Trophoblast cell (in vitro differentiated cells and primary cell): ENCODE measurements around the gene NFIB.

Experiments
- DNase-seq, 2 donors: peaks; one replicate each; pipeline ENCODE4 v3.0.0-alpha.2; 2016
- H2AFZ ChIP-seq: 2 replicates; pipeline ENCODE4 v1.6.1; 2013; ENCODE audit warnings: low read length, moderate library complexity, mild to moderate bottlenecking; ENCODE audit not compliant: insufficient read depth, poor library complexity
- H2AK5ac ChIP-seq: 2 replicates; pipeline ENCODE4 v1.6.1; 2013; ENCODE audit warnings: mild to moderate bottlenecking, low read length
- H2BK120ac ChIP-seq: 2 replicates; pipeline ENCODE4 v1.6.1; 2013; ENCODE audit warnings: low read length, mild to moderate bottlenecking, moderate library complexity; ENCODE audit not compliant: insufficient read depth, poor library complexity
- H2BK12ac ChIP-seq: 2 replicates; pipeline ENCODE4 v1.6.1; 2013; ENCODE audit warnings: mild to moderate bottlenecking, low read length, moderate library complexity
- H2BK5ac ChIP-seq: 2 replicates; pipeline ENCODE4 v1.6.1; 2013; ENCODE audit warnings: low read length, low read depth, moderate library complexity, mild to moderate bottlenecking; ENCODE audit not compliant: poor library complexity
- H3K14ac ChIP-seq: 2 replicates; pipeline ENCODE4 v1.6.1; 2013; ENCODE audit warnings: mild to moderate bottlenecking, low read length
- H3K18ac ChIP-seq: 2 replicates; pipeline ENCODE4 v1.6.1; 2013; ENCODE audit warnings: mild to moderate bottlenecking, low read length
- H3K23ac ChIP-seq: 2 replicates; pipeline ENCODE4 v1.6.1; 2013; ENCODE audit warnings: low read length
- H3K27ac ChIP-seq: 2 replicates; pipeline ENCODE4 v1.5.1; 2013; ENCODE audit warnings: low read depth, mild to moderate bottlenecking, inconsistent platforms, low read length, moderate library complexity
- H3K27me3 ChIP-seq: 2 replicates; pipeline ENCODE4 v1.6.1; 2013; ENCODE audit warnings: inconsistent platforms, mild to moderate bottlenecking, low read length, moderate library complexity; ENCODE audit not compliant: insufficient read depth
- H3K36me3 ChIP-seq, 2 experiments: 1 replicate in 1 of 2; 2 replicates in 1 of 2; pipeline ENCODE4 v1.6.1; 2013; ENCODE audit warnings: low read length in 2 of 2, mild to moderate bottlenecking in 2 of 2, moderate library complexity in 1 of 2; ENCODE audit not compliant: insufficient read depth in 2 of 2, control insufficient read depth in 1 of 2
- H3K4ac ChIP-seq: 2 replicates; pipeline ENCODE4 v1.6.1; 2013; ENCODE audit warnings: low read depth, mild to moderate bottlenecking, low read length, moderate library complexity
- H3K4me1 ChIP-seq, 2 experiments: 1 replicate in 1 of 2; 2 replicates in 1 of 2; pipeline ENCODE4 v1.6.1; 2013; ENCODE audit warnings: low read length in 2 of 2, mild to moderate bottlenecking in 2 of 2, moderate library complexity in 1 of 2; ENCODE audit not compliant: insufficient read depth in 2 of 2, control insufficient read depth in 1 of 2
- H3K4me2 ChIP-seq: 2 replicates; pipeline ENCODE4 v1.6.1; 2013; ENCODE audit warnings: inconsistent platforms, mild to moderate bottlenecking, low read length, moderate library complexity
- H3K4me3 ChIP-seq: 2 replicates; pipeline ENCODE4 v1.5.1; 2013; ENCODE audit warnings: mild to moderate bottlenecking, low read depth, low read length, inconsistent platforms
- H3K79me1 ChIP-seq: one replicate; pipeline ENCODE4 v1.6.1; 2013; ENCODE audit warnings: low read length
- H3K79me2 ChIP-seq: 2 replicates; pipeline ENCODE4 v1.6.1; 2013; ENCODE audit warnings: low read length, mild to moderate bottlenecking; ENCODE audit not compliant: control insufficient read depth, insufficient read depth, poor library complexity
- H3K9ac ChIP-seq: 2 replicates; pipeline ENCODE4 v1.6.1; 2013; ENCODE audit warnings: mild to moderate bottlenecking, low read length
- H3K9me3 ChIP-seq: 2 replicates; pipeline ENCODE4 v1.6.1; 2013; ENCODE audit warnings: low read depth, mild to moderate bottlenecking, control low read depth, inconsistent platforms, low read length; ENCODE audit not compliant: insufficient read depth
- H4K12ac ChIP-seq: 2 replicates; pipeline ENCODE4 v1.6.1; 2013; ENCODE audit warnings: low read depth, mild to moderate bottlenecking, low read length, moderate library complexity
- H4K8ac ChIP-seq: 2 replicates; pipeline ENCODE4 v1.6.1; 2013; ENCODE audit warnings: low read depth, mild to moderate bottlenecking, low read length, moderate library complexity
- H4K91ac ChIP-seq: one replicate; pipeline ENCODE4 v1.6.1; 2013; ENCODE audit warnings: low read depth, mild to moderate bottlenecking, low read length, moderate library complexity
- WGBS: extraction: QIAGEN DNeasy Blood & Tissue Kit; methylation state at CpG from one replicate; pipeline ENCODE4 v1.1.7; 2013; ENCODE audit warnings: missing lambda C conversion rate; ENCODE audit not compliant: insufficient read length, insufficient coverage; ENCODE audit errors: extremely low coverage; 5-methylcytosine and 5-hydroxymethylcytosine counted together

The NFIB gene

GRCh38 chr9:14314929-14315874 lies 1.3 kb upstream of the NFIB start:
- Histone ChIP-seq H3K4me3 (peak overlapping the region; percentile 76), H2AFZ (peak overlapping the region; percentile 79), H3K9me3 (no peaks in the 10 kb centered on the region), H2BK120ac (peak overlapping the region; percentile 97), H2BK12ac (peak overlapping the region; percentile 11), H3K4me1 (peaks cover 0 to 3% of the 10 kb centered on the region in 2 experiments), H3K27me3 (peaks cover 4% of the 10 kb centered on the region), H3K4me2 (peak overlapping the region; percentile 93), H3K9ac (peak overlapping the region; percentile 71), H3K27ac (peak overlapping the region; percentile 68), H3K18ac (peak overlapping the region; percentile 76), H2AK5ac (no peak overlapping the region), H3K4ac (peak overlapping the region; percentile 86), H3K14ac (peak overlapping the region; percentile 91), H4K8ac (peak overlapping the region; percentile 96), H4K12ac (peak overlapping the region; percentile 95), H3K79me2 (peaks cover 6% of the 10 kb centered on the region), H3K79me1 (peaks cover 18% of the 10 kb centered on the region), H4K91ac (peak overlapping the region; percentile 96), H2BK5ac (peak overlapping the region; percentile 36), H3K23ac (no peak overlapping the region), H3K36me3 (no peaks in the 10 kb centered on the region)
- DNase-seq = peak; percentile 24 to 52
- WGBS = no CpG with 5 or more reads among the region's 109 CpGs

DNA sequence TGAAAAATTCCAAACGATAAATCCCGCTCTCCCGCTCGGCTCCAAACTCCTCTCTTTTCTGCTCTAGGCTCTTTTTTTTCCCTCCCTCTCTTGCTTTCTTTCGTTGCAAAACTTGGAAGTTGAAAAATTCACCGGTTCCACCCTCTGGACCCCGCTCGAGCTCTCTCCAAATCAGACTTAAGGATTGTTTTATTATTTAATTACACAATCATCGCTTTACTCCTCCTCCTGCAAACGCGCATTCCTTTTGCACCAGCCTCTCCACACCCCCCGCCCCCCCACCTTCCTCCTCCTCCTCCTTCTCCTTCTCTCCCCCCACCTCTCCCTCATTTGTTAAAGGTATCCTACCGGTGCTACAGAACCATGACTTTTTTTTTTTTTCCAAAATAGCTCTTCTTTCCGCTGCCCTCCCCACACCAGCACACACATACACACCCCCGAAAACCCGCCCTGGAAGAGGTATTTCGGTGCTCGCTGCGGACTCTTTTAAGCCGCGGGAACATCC lies 535 bp upstream of the NFIB start:
- Histone ChIP-seq H2BK120ac (peak overlapping the region; percentile 97), H3K36me3 (no peaks in the 10 kb centered on the region), H3K79me2 (peaks cover 6% of the 10 kb centered on the region), H4K91ac (peak overlapping the region; percentile 96), H3K79me1 (peaks cover 18% of the 10 kb centered on the region), H4K12ac (peak overlapping the region; percentile 95), H3K4ac (no peak overlapping the region), H3K4me2 (peak overlapping the region; percentile 93), H3K4me1 (peaks cover 0 to 3% of the 10 kb centered on the region in 2 experiments), H3K9ac (peak overlapping the region; percentile 71), H2BK5ac (peak overlapping the region; percentile 36), H3K4me3 (peak overlapping the region; percentile 76), H3K14ac (peak overlapping the region; percentile 91), H3K9me3 (no peaks in the 10 kb centered on the region), H3K18ac (peak overlapping the region; percentile 71), H4K8ac (peak overlapping the region; percentile 96), H3K27me3 (peaks cover 4% of the 10 kb centered on the region), H3K27ac (peak overlapping the region; percentile 76), H2AK5ac (no peak overlapping the region), H3K23ac (no peak overlapping the region), H2AFZ (peak overlapping the region; percentile 79), H2BK12ac (no peak overlapping the region)
- WGBS = no CpG with 5 or more reads among the region's 21 CpGs
- DNase-seq = peak; percentile 23 to 39

GRCh38 chr9:14313378-14313940 lies 482 bp downstream of the NFIB start:
- Histone ChIP-seq H2BK12ac (no peak overlapping the region), H4K91ac (peak overlapping the region; percentile 43), H3K79me2 (peaks cover 6% of the 10 kb centered on the region), H3K79me1 (peaks cover 18% of the 10 kb centered on the region), H2BK5ac (no peak overlapping the region), H3K23ac (no peak overlapping the region), H3K4me3 (peak overlapping the region; percentile 75), H3K4me2 (peak overlapping the region; percentile 93), H4K12ac (peak overlapping the region; percentile 70), H2BK120ac (no peak overlapping the region), H3K4me1 (peaks cover 0 to 3% of the 10 kb centered on the region in 2 experiments), H3K27ac (no peak overlapping the region), H2AFZ (peak overlapping the region; percentile 81), H3K9ac (no peak overlapping the region), H3K14ac (peak overlapping the region; percentile 48), H3K9me3 (no peaks in the 10 kb centered on the region), H2AK5ac (no peak overlapping the region), H3K36me3 (no peaks in the 10 kb centered on the region), H3K18ac (peak overlapping the region; percentile 77), H3K4ac (no peak overlapping the region), H3K27me3 (peaks cover 4% of the 10 kb centered on the region), H4K8ac (peak overlapping the region; percentile 4)
- no CpG with 5 or more reads among the region's 33 CpGs for WGBS
- peak in 1 of 2 donors; percentile 32 for DNase-seq

DNA sequence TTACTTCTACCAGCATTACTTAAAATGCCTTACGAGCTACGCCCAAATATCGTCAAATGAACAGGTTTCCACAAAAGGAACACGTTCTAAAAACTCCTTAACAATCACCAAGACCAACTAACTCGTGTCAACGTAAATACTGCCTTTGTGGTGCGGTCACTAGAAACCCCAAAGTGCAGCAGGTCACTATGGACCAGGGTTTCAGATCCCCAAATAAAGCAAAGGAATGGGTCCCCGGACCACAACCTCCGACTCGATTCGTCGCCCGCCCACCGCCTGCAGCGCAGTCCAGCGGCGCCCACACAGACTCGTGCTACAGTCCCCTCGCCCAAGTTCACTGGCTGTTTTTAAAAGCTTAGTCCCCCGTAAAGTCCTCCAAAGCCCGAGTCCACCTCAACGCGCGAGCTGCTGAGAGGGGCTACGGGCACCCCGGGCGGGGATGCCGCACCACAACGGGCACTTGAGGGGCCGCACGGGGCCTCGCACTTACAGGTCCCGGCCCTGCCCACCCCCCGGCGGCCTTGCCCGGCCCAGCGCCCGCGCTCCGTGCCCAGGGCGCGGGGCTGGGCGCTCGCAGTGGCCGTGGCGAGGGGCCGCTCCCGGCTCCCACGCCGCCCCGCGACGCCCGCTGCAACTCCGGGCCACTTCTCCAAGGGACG lies 1.1 kb downstream of the NFIB start:
- H3K36me3 ChIP-seq = no peaks in the 10 kb centered on the region
- peak overlapping the region; percentile 48 for H3K14ac ChIP-seq
- peaks cover 4% of the 10 kb centered on the region for H3K27me3 ChIP-seq
- H2BK12ac ChIP-seq = peak overlapping the region; percentile 13
- H2BK5ac ChIP-seq = peak overlapping the region; percentile 40
- peak overlapping the region; percentile 35 for H3K9ac ChIP-seq
- no peak overlapping the region for H2AK5ac ChIP-seq
- H3K9me3 ChIP-seq = no peaks in the 10 kb centered on the region
- no peak for DNase-seq
- H3K79me2 ChIP-seq = peaks cover 6% of the 10 kb centered on the region
- H2BK120ac ChIP-seq = peak overlapping the region; percentile 11
- no peak overlapping the region for H3K27ac ChIP-seq
- peak overlapping the region; percentile 52 for H3K4ac ChIP-seq
- peak overlapping the region; percentile 81 for H2AFZ ChIP-seq
- H4K12ac ChIP-seq = peak overlapping the region; percentile 70
- H3K4me3 ChIP-seq = peak overlapping the region; percentile 75
- peaks cover 18% of the 10 kb centered on the region for H3K79me1 ChIP-seq
- H4K91ac ChIP-seq = peak overlapping the region; percentile 43
- peak overlapping the region; percentile 29 for H4K8ac ChIP-seq
- H3K23ac ChIP-seq = no peak overlapping the region
- H3K18ac ChIP-seq = peak overlapping the region; percentile 77
- H3K4me1 ChIP-seq = peaks cover 0 to 3% of the 10 kb centered on the region in 2 experiments
- no CpG with 5 or more reads among the region's 56 CpGs for WGBS
- H3K4me2 ChIP-seq = peak overlapping the region; percentile 93
